Gastrocnemius medialis (tissue), 4 donors: ENCODE data around the gene FAM83G.

Experiments
- CTCF ChIP-seq, 5 experiments: fragments of 450-650 bp in 3 of 5; fragments of 200-600 bp in 2 of 5; sonication (generic) in 2 of 5; IDR thresholded peaks in 4 of 5; conservative IDR thresholded peaks in 1 of 5; 1 replicate in 4 of 5; 2 replicates in 1 of 5; pipeline ENCODE4 v1.5.1; 2016 to 2019; ENCODE audit warnings: antibody characterized with exemption in 5 of 5, mild to moderate bottlenecking in 3 of 5, moderate library complexity in 3 of 5
- POLR2A ChIP-seq, 2 donors: fragments of 450-650 bp; IDR thresholded peaks; one replicate each; pipeline ENCODE4 v1.6.1; 2017; ENCODE audit warnings: antibody characterized with exemption in 2 of 2, mild to moderate bottlenecking in 2 of 2, moderate library complexity in 2 of 2

- TF ChIP-seq CTCF (IDR thresholded peaks at IDR 0.05 in 4 of 5, conservative IDR thresholded peaks at IDR 0.05 in 1 of 5) (no peak), POLR2A (IDR thresholded peaks at IDR 0.05) (no peak)
Observed at GRCh38 chr17:18991531-18992315, 12.8 kb downstream of the FAM83G start.
